ENCODE data around the gene ACVR1.

GRCh38 chr2:157858846-157859245 is 17.3 kb downstream of the ACVR1 start:
- TF ChIP-seq POLR2A (IDR thresholded peaks at IDR 0.05; ENCODE audit: low read depth, low read length) (no peak), MAX (IDR thresholded peaks at IDR 0.05; ENCODE audit: insufficient read depth, insufficient read length) (no peak)

All from endothelial cell of umbilical vein (primary cell).